ENCODE results near the gene SMC4. TPM values are rescaled to one million over a fixed set of nuclear protein-coding genes. Genes with fewer than 3 reads are reported as not detected.
"Not testable (repeated sequence)": the region's sequence is repeated elsewhere in the genome, so short reads cannot be mapped to it uniquely, and the experiment has no call there.

The SMC4 gene
- polyA plus RNA-seq = 10 to 100 TPM; 17.0 to 57.2 (median 25.7) TPM
- long read RNA-seq, donor 1 = 0 reads
- long read RNA-seq, donor 2 = 0 reads
- long read RNA-seq, donor 3, partial matches to known transcripts = 29 of 32 reads
- long read RNA-seq, donor 3, other reads (novel, unspliced or antisense) = 0 of 32 reads
- long read RNA-seq, donor 4 = 0 reads
- long read RNA-seq, donor 5 = 0 reads
- long read RNA-seq, donor 6, partial matches to known transcripts = 0 of 1 reads
- long read RNA-seq, donor 6, other reads (novel, unspliced or antisense) = 0 of 1 reads
- long read RNA-seq, donor 7 = 0 reads
- long read RNA-seq, donor 8, full-length matches to known transcripts = 4 of 4 reads
- long read RNA-seq, donor 8, partial matches to known transcripts = 0 of 4 reads
- long read RNA-seq, donor 8, other reads (novel, unspliced or antisense) = 0 of 4 reads
- long read RNA-seq, donor 9, partial matches to known transcripts = 6 of 6 reads
- long read RNA-seq, donor 9, other reads (novel, unspliced or antisense) = 0 of 6 reads
- long read RNA-seq, donor 10, full-length matches to known transcripts = 6 of 13 reads
- long read RNA-seq, donor 10, partial matches to known transcripts = 7 of 13 reads
- long read RNA-seq, donor 10, other reads (novel, unspliced or antisense) = 0 of 13 reads

DNA sequence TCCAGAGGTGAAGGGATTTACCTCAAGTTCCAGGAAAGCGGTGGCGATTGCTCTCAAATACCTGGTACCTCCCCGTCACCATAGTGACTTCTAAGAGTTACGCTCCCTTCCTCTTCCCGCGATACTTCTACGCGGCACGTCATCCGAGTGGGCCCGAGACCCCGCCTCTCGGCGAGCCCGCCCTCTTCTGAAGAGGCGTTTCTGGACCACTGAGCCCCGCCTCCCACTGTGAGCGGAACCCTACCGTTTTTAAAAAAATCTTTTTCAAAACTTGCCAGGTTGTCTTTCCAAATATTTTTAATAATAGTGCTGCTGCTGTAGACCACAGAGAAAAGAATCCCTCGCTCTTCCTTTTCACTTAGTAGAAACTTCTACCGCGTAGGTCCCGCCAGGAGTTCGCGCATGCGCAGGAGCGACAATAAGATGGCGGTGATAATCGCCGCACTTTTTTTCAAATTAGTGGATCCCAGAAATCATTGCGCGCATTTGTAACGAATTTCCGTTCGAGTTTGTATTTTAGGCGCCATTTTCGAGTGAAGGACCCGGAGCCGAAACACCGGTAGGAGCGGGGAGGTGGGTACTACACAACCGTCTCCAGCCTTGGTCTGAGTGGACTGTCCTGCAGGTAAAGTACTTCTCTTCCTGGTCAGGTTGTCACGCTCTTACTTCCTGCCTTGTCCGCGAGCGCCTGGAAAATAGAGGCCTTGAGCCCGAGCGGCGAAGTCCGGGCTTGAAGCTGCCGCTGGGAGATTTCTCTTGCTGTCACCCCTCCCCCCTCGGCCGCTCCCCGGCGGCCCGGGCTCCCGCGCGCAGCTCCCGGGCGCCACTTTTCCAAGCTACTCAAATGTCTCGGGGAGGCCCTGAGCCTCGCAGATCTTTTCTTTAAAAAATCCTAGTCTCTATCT lies at the start of gene SMC4, which contains the start of gene IFT80:
Gene SMC4, plus strand, starts transcription at position 526 of the 905 bp plus-strand sequence. CDS start 1,177 bp downstream, outside the sequence.
Gene IFT80, minus strand, starts transcription at position 101 of the 905 bp plus-strand sequence. CDS start 14,625 bp downstream, outside the sequence.
- WGBS, 3 donors = 0 to 1% (median 0%) methylated on average over 62 to 63 of the region's 63 CpGs
- Histone ChIP-seq H3K4me3 (ENCODE audit: low read depth in 1 of 3, low read length in 3 of 3) (peak within 1 kb of the TSS; percentile 77 to 97 (median 89)), H3K36me3 (ENCODE audit: control insufficient read depth in 3 of 3, insufficient read depth in 2 of 3, low read depth in 1 of 3, low read length in 3 of 3) (no peaks in the 10 kb centered on the region), H3K27me3 (ENCODE audit: control insufficient read depth in 3 of 3, insufficient read depth in 3 of 3, low read length in 3 of 3) (no peaks in the 10 kb centered on the region), H3K4me1 (ENCODE audit: control insufficient read depth in 3 of 3, insufficient read depth in 2 of 3, low read depth in 1 of 3, low read length in 2 of 3) (no peaks in the 10 kb centered on the region), H3K9me3 (ENCODE audit: control insufficient read depth in 2 of 2, insufficient read depth in 1 of 2, low read depth in 1 of 2, low read length in 1 of 2) (no peaks in the 10 kb centered on the region), H3K27ac (ENCODE audit: low read depth in 1 of 3, low read length in 2 of 3) (peak within 1 kb of the TSS; percentile 74 to 95 (median 90))
- DNase-seq (peak; percentile 96 to 98), FAIRE-seq (no peak)

DNA sequence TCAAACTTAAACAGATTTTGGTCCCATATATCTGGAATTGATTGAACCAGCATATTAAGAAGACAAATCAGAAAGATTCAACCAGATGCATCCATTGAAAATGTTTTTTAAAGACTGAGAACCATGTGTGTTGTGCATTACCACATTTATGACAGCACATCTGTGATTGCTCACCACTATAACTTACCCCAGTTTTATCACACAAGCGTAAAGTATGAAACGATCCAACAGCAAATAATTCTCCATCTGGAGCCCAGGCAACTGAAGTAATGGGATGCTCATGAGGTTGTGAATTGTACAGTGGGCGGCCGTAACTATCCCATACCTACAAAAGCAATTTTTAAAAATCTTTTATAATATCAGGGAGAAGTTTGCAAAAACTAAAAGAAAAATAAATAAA lies 43.6 kb upstream of the SMC4 start:
- WGBS, 3 donors = 89 to 93% (median 92%) methylated on average over 4 of the region's 4 CpGs

DNA sequence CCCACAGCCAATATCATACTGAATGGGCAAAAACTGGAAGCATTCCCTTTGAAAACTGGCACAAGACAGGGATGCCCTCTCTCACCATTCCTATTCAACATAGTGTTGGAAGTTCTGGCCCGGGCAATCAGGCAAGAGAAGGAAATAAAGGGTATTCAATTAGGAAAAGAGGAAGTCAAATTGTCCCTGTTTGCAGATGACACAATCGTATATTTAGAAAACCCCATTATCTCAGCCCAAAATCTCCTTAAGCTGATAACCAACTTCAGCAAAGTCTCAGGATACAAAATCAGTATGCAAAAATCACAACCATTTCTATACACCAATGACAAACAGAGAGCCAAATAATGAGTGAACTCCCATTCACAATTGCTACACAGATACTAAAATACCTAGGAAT lies 36.6 kb upstream of the SMC4 start:
- not testable (repeated sequence) for H3K4me1 ChIP-seq (ENCODE audit: control insufficient read depth in 3 of 3, insufficient read depth in 2 of 3, low read depth in 1 of 3, low read length in 2 of 3); DNase-seq; H3K4me3 ChIP-seq (ENCODE audit: low read depth in 1 of 3, low read length in 3 of 3); H3K36me3 ChIP-seq (ENCODE audit: control insufficient read depth in 3 of 3, insufficient read depth in 2 of 3, low read depth in 1 of 3, low read length in 3 of 3); H3K27me3 ChIP-seq (ENCODE audit: control insufficient read depth in 3 of 3, insufficient read depth in 3 of 3, low read length in 3 of 3); H3K27ac ChIP-seq (ENCODE audit: low read depth in 1 of 3, low read length in 2 of 3); H3K9me3 ChIP-seq (ENCODE audit: control insufficient read depth in 2 of 2, insufficient read depth in 1 of 2, low read depth in 1 of 2, low read length in 1 of 2); FAIRE-seq
- 75 to 84% (median 78%) methylated on average over 2 of the region's 2 CpGs for WGBS, 3 donors

More for the DNA sequence above, 43.6 kb upstream of the SMC4 start:
- Histone ChIP-seq H3K36me3 (ENCODE audit: control insufficient read depth in 3 of 3, insufficient read depth in 2 of 3, low read depth in 1 of 3, low read length in 3 of 3) (peaks cover 2 to 6% (median 3%) of the 10 kb centered on the region in 3 donors), H3K27ac (ENCODE audit: low read depth in 1 of 3, low read length in 2 of 3) (no peak overlapping the region), H3K27me3 (ENCODE audit: control insufficient read depth in 3 of 3, insufficient read depth in 3 of 3, low read length in 3 of 3) (no peaks in the 10 kb centered on the region), H3K4me3 (ENCODE audit: low read depth in 1 of 3, low read length in 3 of 3) (no peak overlapping the region), H3K9me3 (ENCODE audit: control insufficient read depth in 2 of 2, insufficient read depth in 1 of 2, low read depth in 1 of 2, low read length in 1 of 2) (no peaks in the 10 kb centered on the region), H3K4me1 (ENCODE audit: control insufficient read depth in 3 of 3, insufficient read depth in 2 of 3, low read depth in 1 of 3, low read length in 2 of 3) (no peaks in the 10 kb centered on the region)
- FAIRE-seq = no peak
- no peak for DNase-seq

DNA sequence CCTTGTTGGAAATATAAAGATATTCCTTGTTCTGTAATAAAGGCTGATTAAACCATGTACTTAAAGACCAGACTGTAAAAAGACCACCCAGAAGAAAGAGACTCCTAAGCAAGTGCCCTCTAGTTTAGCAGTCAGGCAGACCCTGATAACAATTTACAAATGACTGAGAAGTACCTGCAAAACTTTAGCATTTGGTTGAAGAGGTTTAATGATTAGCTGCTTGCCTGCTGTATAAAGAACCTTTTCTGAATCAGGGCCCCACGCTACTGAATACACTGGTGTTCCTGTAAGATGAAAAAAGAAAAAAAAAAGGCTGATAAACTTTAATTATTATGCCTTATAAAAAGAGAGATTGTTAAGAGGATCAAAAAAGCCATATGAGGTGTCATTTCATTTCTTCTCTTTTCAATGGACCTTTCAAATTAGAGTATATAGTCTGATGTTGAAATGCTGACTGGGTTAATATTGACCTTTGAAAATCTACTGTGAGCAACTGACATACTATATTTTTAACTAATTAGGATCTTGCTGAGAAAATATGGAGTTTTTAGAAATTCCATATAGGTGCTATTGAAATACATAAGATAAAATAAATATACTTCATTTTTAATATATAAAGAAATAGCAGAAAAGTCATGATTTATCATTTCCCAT lies 33.5 kb upstream of the SMC4 start:
- Histone ChIP-seq H3K4me1 (ENCODE audit: control insufficient read depth in 3 of 3, insufficient read depth in 2 of 3, low read depth in 1 of 3, low read length in 2 of 3) (peaks cover 0 to 3% (median 0%) of the 10 kb centered on the region in 3 donors), H3K4me3 (ENCODE audit: low read depth in 1 of 3, low read length in 3 of 3) (no peak overlapping the region), H3K27me3 (ENCODE audit: control insufficient read depth in 3 of 3, insufficient read depth in 3 of 3, low read length in 3 of 3) (no peaks in the 10 kb centered on the region), H3K9me3 (ENCODE audit: control insufficient read depth in 2 of 2, insufficient read depth in 1 of 2, low read depth in 1 of 2, low read length in 1 of 2) (no peaks in the 10 kb centered on the region), H3K36me3 (ENCODE audit: control insufficient read depth in 3 of 3, insufficient read depth in 2 of 3, low read depth in 1 of 3, low read length in 3 of 3) (no peaks in the 10 kb centered on the region), H3K27ac (ENCODE audit: low read depth in 1 of 3, low read length in 2 of 3) (no peak overlapping the region)
- WGBS, 3 donors = 81 to 97% (median 88%) methylated on average over 1 of the region's 1 CpG
- DNase-seq (peak in 1 of 2 donors; percentile 17), FAIRE-seq (no peak)

DNA sequence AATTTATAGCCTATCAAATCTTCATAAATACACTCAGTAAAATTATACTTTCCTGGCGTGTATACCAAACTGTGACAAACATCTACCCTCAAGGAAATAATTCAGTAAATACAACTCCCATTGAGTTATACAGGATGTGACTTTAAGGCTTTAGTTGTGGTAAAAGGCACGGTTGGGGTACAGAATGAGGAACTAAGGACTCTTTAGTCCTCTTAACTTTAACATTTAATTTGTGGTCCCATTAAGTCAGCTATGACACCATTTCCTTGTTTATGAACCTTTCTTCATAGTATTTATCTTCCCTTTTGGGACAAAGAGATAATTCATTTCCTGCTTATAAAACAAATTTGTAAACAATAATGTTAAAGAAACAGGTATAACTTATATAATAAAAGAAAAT lies 30.6 kb upstream of the SMC4 start:
- Histone ChIP-seq H3K9me3 (ENCODE audit: control insufficient read depth in 2 of 2, insufficient read depth in 1 of 2, low read depth in 1 of 2, low read length in 1 of 2) (no peaks in the 10 kb centered on the region), H3K27me3 (ENCODE audit: control insufficient read depth in 3 of 3, insufficient read depth in 3 of 3, low read length in 3 of 3) (no peaks in the 10 kb centered on the region), H3K36me3 (ENCODE audit: control insufficient read depth in 3 of 3, insufficient read depth in 2 of 3, low read depth in 1 of 3, low read length in 3 of 3) (peaks cover 0 to 5% (median 2%) of the 10 kb centered on the region in 3 donors), H3K4me1 (ENCODE audit: control insufficient read depth in 3 of 3, insufficient read depth in 2 of 3, low read depth in 1 of 3, low read length in 2 of 3) (peaks cover 0 to 3% (median 0%) of the 10 kb centered on the region in 3 donors), H3K4me3 (ENCODE audit: low read depth in 1 of 3, low read length in 3 of 3) (no peak overlapping the region), H3K27ac (ENCODE audit: low read depth in 1 of 3, low read length in 2 of 3) (no peak overlapping the region)
- DNase-seq (no peak), FAIRE-seq (no peak)
- WGBS, 3 donors = 66 to 90% (median 80%) methylated on average over 2 of the region's 2 CpGs

DNA sequence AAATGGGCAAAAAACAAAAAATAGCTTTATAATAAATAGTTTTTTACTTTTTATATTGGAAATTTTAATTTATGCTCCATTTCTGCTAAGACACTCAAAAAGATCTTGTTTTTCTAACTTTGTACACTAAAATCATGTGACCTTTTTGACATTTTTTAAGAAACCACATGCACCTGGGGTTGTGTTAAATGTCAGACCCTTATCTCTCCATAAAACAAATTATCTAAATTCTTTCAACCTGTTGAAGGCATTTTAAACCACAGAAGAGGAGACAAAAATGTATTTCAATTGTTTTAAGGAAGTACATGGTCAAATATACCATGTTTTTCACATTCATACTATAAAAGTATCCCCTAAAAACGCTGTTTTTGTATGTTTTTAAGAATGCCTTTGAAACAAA lies 29.7 kb upstream of the SMC4 start:
- Histone ChIP-seq H3K27me3 (ENCODE audit: control insufficient read depth in 3 of 3, insufficient read depth in 3 of 3, low read length in 3 of 3) (no peaks in the 10 kb centered on the region), H3K9me3 (ENCODE audit: control insufficient read depth in 2 of 2, insufficient read depth in 1 of 2, low read depth in 1 of 2, low read length in 1 of 2) (no peaks in the 10 kb centered on the region), H3K4me3 (ENCODE audit: low read depth in 1 of 3, low read length in 3 of 3) (no peak overlapping the region), H3K4me1 (ENCODE audit: control insufficient read depth in 3 of 3, insufficient read depth in 2 of 3, low read depth in 1 of 3, low read length in 2 of 3) (peaks cover 0 to 3% (median 0%) of the 10 kb centered on the region in 3 donors), H3K27ac (ENCODE audit: low read depth in 1 of 3, low read length in 2 of 3) (no peak overlapping the region), H3K36me3 (ENCODE audit: control insufficient read depth in 3 of 3, insufficient read depth in 2 of 3, low read depth in 1 of 3, low read length in 3 of 3) (peaks cover 0 to 9% (median 2%) of the 10 kb centered on the region in 3 donors)
- DNase-seq = no peak
- FAIRE-seq = no peak
- WGBS, 3 donors = 72 to 85% (median 78%) methylated on average over 1 of the region's 1 CpG

DNA sequence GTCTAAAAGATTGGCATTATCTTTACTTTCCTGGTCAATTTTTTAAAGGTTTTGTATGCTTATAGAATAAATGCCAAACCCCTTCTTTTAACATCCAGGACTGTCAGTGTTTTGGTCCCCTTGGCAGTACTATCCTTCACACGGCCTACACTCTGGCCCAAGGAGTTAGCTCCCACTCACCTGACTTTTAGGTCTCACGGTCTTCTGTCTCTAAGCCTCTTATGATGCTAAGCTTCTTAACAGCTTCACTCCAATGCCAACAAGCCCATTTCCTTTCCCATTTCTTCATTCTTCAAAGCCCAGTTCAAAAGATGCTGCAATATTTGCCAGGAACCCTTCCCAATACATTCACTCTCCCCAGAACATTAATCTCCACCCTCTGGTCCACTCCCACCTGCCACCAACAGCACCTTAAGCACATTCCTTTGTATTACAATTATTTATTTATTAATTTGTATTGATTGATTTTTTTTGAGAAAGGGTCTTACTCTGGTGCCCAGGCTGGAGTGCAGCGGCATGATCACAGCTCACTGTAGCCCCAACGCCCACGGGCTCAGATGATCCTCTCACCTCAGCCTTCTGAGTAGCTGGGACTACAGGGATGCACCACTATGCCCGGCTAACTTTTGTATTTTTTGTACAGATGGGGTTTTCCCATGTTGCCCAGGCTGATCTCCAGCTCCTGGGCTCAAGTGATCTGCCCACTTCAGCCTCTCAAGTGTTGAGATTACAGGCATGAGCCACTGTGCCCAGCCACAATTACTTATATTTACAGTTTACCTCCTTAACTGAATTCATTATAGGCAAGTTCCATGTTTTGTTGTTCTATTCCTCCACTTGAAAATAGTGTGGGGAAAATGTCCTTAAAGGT lies 28.2 kb upstream of the SMC4 start:
- H3K27ac ChIP-seq (ENCODE audit: low read depth in 1 of 3, low read length in 2 of 3) = no peak overlapping the region
- no peaks in the 10 kb centered on the region for H3K27me3 ChIP-seq (ENCODE audit: control insufficient read depth in 3 of 3, insufficient read depth in 3 of 3, low read length in 3 of 3)
- peaks cover 0 to 9% (median 2%) of the 10 kb centered on the region in 3 donors for H3K36me3 ChIP-seq (ENCODE audit: control insufficient read depth in 3 of 3, insufficient read depth in 2 of 3, low read depth in 1 of 3, low read length in 3 of 3)
- no peaks in the 10 kb centered on the region for H3K4me1 ChIP-seq (ENCODE audit: control insufficient read depth in 3 of 3, insufficient read depth in 2 of 3, low read depth in 1 of 3, low read length in 2 of 3)
- no peak for DNase-seq
- H3K9me3 ChIP-seq (ENCODE audit: control insufficient read depth in 2 of 2, insufficient read depth in 1 of 2, low read depth in 1 of 2, low read length in 1 of 2) = no peaks in the 10 kb centered on the region
- H3K4me3 ChIP-seq (ENCODE audit: low read depth in 1 of 3, low read length in 3 of 3) = no peak overlapping the region
- 95 to 97% (median 95%) methylated on average over 6 of the region's 6 CpGs for WGBS, 3 donors
- FAIRE-seq = no peak
